Neutrophil (primary cell): ENCODE results near the gene RELL2.
"Not testable (repeated sequence)": the region's sequence is repeated elsewhere in the genome, so short reads cannot be mapped to it uniquely, and the experiment has no call there.

Experiments
- H3K27ac ChIP-seq: fragments of 200-600 bp; sonication (generic); 2 replicates; pipeline ENCODE4 v1.5.1; 2016; ENCODE audit warnings: mild to moderate bottlenecking, moderate library complexity
- H3K27me3 ChIP-seq: fragments of 200-600 bp; sonication (generic); 2 replicates; pipeline ENCODE4 v1.6.0; 2016; ENCODE audit warnings: mild to moderate bottlenecking
- H3K36me3 ChIP-seq: fragments of 200-600 bp; sonication (generic); 2 replicates; pipeline ENCODE4 v1.5.1; 2017
- H3K4me1 ChIP-seq, 2 experiments: fragments of 200-600 bp in 1 of 2; sonication (generic) in 1 of 2; 1 replicate in 1 of 2; 2 replicates in 1 of 2; pipeline versions ENCODE4 v1.5.1 to v1.6.1; 2013 to 2016; ENCODE audit warnings: low read depth in 1 of 2, low read length in 1 of 2, mild to moderate bottlenecking in 1 of 2, moderate library complexity in 1 of 2; ENCODE audit not compliant: control insufficient read depth in 1 of 2, insufficient read depth in 1 of 2
- H3K4me3 ChIP-seq, 2 experiments: fragments of 200-600 bp in 1 of 2; sonication (generic) in 1 of 2; 1 replicate in 1 of 2; 2 replicates in 1 of 2; pipeline ENCODE4 v1.5.1; 2013 to 2016; ENCODE audit warnings: low read depth in 1 of 2, low read length in 1 of 2, mild to moderate bottlenecking in 1 of 2, moderate library complexity in 1 of 2
- H3K9me3 ChIP-seq: fragments of 200-600 bp; sonication (generic); 2 replicates; pipeline ENCODE4 v1.5.1; 2016
- CTCF ChIP-seq: fragments of 200-600 bp; sonication (generic); IDR thresholded peaks from 2 replicates; pipeline ENCODE4 v1.5.1; 2016; ENCODE audit warnings: antibody characterized with exemption

Gene RELL2

DNA sequence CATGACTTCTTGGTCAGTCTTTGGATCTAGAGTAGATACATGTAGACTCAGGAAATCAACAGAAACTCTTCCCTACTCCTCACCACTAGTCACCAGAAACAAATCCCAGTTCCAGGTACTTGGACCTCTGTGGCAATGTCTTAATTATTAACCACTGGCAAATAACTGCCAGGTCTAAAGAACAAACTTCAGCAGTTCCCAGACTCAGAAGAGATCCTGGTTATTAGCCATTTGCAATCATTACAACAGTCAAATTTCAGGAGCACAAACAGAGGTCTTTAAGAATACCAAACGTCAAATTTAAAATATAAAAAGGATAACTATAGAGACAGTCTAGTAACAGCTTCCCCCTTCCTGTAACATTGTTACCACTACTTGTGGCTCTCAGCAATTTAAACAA lies 28.2 kb upstream of the RELL2 start:
- Histone ChIP-seq H3K4me1 (peaks cover 87 to 99% of the 10 kb centered on the region in 2 experiments), H3K9me3 (no peaks in the 10 kb centered on the region), H3K27me3 (no peaks in the 10 kb centered on the region), H3K4me3 (no peak overlapping the region), H3K36me3 (no peaks in the 10 kb centered on the region), H3K27ac (peak overlapping the region; percentile 87)
- no peak for TF ChIP-seq CTCF

DNA sequence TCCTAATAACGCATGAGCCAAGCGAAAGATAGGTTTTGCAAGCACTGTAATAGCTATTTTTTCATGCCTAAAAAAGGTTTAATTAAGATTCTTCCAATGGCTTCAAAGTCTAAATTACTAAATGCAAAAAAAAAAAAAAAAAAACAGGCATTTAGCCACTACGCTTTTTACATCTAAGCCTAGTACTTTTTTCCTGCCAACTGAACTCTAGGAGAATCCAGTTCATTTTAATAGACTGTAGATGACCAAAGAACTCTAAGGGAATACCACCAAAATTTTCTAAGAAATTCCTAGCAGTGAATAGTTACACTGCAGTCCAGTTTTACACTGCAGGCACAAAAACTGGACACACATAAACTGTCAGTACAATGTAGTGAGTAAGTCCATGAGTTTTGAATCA lies 27.8 kb upstream of the RELL2 start:
- H3K9me3 ChIP-seq, result no peaks in the 10 kb centered on the region
- H3K36me3 ChIP-seq, result no peaks in the 10 kb centered on the region
- TF ChIP-seq CTCF, result no peak
- peak overlapping the region in 1 of 2 experiments; percentile 29 for H3K4me3 ChIP-seq
- H3K4me1 ChIP-seq, result peaks cover 87 to 98% of the 10 kb centered on the region in 2 experiments
- H3K27ac ChIP-seq, result peak overlapping the region; percentile 87
- H3K27me3 ChIP-seq, result no peaks in the 10 kb centered on the region

DNA sequence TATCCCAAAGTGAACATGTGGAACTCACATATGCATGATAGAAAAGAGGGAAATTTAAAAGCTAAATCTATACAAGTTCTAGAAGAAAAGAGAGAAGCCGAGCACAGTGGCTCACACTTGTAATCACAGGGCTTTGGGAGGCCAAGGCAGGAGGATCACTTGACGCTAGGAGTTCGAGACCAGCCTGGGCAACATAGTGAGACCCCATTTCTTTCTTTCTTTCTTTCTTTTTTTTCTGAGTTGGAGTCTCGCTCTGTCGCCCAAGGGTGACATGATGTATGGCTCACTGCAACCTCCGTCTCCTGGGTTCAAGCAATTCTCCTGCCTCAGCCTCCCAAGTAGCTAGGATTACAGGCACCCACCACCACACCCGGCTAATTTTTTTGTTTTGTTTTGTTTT lies 26.9 kb upstream of the RELL2 start:
- Histone ChIP-seq H3K27ac (peak overlapping the region; percentile 87), H3K4me1 (peaks cover 84 to 95% of the 10 kb centered on the region in 2 experiments)

DNA sequence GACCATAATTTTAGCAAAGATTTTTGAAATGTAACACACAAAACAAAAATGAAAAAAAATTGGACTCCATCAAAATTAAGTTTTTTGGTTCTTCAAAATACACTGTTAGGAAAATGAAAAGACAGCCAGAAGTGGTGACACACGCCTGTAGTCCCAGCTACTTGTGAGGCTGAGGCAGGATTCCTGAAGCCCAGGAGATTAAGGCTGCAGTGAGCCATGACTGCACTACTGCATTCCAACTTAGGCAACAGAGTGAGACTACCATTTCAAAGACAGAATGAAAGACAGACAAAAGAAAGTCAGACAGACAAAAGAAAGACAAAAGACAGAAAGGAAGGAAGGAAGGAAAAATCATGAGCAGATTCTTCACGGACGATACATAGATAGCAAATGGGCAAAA lies 25.5 kb upstream of the RELL2 start:
- TF ChIP-seq CTCF, result no peak
- H3K27ac ChIP-seq, result peak overlapping the region; percentile 87
- peaks cover 82 to 95% of the 10 kb centered on the region in 2 experiments for H3K4me1 ChIP-seq

More for the DNA sequence above, 26.9 kb upstream of the RELL2 start:
- not testable (repeated sequence) for H3K36me3 ChIP-seq, H3K27me3 ChIP-seq, H3K9me3 ChIP-seq
- H3K4me3 ChIP-seq, result peak overlapping the region in 1 of 2 experiments; percentile 29

GRCh38 chr5:141613344-141613743 lies 23.5 kb upstream of the RELL2 start:
- Histone ChIP-seq H3K27me3 (no peaks in the 10 kb centered on the region), H3K27ac (peak overlapping the region; percentile 50), H3K36me3 (no peaks in the 10 kb centered on the region), H3K4me1 (peaks cover 82 to 93% of the 10 kb centered on the region in 2 experiments), H3K4me3 (no peak overlapping the region), H3K9me3 (no peaks in the 10 kb centered on the region)
- TF ChIP-seq CTCF, result no peak

More for the DNA sequence above, 25.5 kb upstream of the RELL2 start:
- peak overlapping the region in 1 of 2 experiments; percentile 22 for H3K4me3 ChIP-seq
- no peaks in the 10 kb centered on the region for H3K36me3 ChIP-seq
- no peaks in the 10 kb centered on the region for H3K27me3 ChIP-seq
- H3K9me3 ChIP-seq, result no peaks in the 10 kb centered on the region

DNA sequence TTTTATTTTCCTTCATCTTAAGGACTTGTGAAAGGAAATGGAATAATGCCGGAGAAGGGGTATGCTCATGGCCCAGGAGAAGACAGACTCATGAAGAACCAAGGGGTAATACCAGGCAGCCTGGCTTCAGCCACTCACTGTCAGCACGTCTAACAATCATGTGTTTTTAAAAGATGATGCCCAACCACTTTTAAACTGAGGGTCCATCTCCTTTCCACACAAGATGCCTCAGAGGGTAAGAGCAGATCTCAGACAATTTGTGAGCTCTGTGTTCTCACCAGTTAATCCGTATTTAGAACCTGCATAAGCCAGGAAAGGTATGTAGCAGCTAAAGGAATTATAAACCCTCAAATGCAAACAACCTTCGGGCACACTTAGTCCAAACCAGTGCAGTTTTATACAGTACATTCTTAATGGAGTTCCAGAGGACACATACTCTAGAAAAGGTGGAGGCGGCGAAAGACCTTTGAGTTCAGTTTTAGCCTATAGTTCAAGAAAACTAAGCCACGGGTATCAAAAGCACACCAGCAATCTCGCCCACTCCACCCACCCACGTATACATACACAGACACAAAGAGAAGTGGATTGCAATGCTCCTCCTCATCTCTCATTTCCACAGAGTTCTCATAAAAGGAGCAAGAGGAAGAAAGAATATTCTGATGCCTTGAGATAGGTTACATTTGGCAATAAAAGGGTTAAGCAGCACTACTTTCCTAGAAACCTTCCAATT lies 20.6 kb upstream of the RELL2 start:
- H3K4me3 ChIP-seq, result peak overlapping the region; percentile 87 to 92
- TF ChIP-seq CTCF, result no peak
- H3K27ac ChIP-seq, result peak overlapping the region; percentile 97
- H3K36me3 ChIP-seq, result peaks cover 16% of the 10 kb centered on the region
- peaks cover 56 to 70% of the 10 kb centered on the region in 2 experiments for H3K4me1 ChIP-seq
- no peaks in the 10 kb centered on the region for H3K9me3 ChIP-seq
- H3K27me3 ChIP-seq, result no peaks in the 10 kb centered on the region
